Fibroblast of skin of abdomen (primary cell): ENCODE results near the gene GAB4. TPM values are rescaled to one million over a fixed set of nuclear protein-coding genes. Genes with fewer than 3 reads are reported as not detected.
"Not testable (repeated sequence)": the region's sequence is repeated elsewhere in the genome, so short reads cannot be mapped to it uniquely, and the experiment has no call there.

Source experiments
- DNase-seq: peaks from one replicate; pipeline ENCODE4 v3.0.0-alpha.2; 2013
- polyA plus RNA-seq, 2 experiments: library from polyadenylated mRNA; unstranded; fragments of 120-200 nt; gene quantifications; one replicate each; pipeline ENCODE4 v1.2.1, GENCODE V29; 2013; ENCODE audit not compliant: insufficient read length in 2 of 2

GAB4 gene, protein sequence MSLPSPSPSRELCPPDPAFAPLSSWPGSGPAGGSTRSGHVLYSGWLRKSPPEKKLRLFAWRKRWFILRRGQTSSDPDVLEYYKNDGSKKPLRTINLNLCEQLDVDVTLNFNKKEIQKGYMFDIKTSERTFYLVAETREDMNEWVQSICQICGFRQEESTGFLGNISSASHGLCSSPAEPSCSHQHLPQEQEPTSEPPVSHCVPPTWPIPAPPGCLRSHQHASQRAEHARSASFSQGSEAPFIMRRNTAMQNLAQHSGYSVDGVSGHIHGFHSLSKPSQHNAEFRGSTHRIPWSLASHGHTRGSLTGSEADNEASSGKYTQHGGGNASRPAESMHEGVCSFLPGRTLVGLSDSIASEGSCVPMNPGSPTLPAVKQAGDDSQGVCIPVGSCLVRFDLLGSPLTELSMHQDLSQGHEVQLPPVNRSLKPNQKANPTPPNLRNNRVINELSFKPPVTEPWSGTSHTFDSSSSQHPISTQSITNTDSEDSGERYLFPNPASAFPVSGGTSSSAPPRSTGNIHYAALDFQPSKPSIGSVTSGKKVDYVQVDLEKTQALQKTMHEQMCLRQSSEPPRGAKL
- polyA plus RNA-seq (2013, experiment 1 of 2; ENCODE audit: insufficient read length) = not detected
- polyA plus RNA-seq (2013, experiment 2 of 2; ENCODE audit: insufficient read length) = not detected

DNA sequence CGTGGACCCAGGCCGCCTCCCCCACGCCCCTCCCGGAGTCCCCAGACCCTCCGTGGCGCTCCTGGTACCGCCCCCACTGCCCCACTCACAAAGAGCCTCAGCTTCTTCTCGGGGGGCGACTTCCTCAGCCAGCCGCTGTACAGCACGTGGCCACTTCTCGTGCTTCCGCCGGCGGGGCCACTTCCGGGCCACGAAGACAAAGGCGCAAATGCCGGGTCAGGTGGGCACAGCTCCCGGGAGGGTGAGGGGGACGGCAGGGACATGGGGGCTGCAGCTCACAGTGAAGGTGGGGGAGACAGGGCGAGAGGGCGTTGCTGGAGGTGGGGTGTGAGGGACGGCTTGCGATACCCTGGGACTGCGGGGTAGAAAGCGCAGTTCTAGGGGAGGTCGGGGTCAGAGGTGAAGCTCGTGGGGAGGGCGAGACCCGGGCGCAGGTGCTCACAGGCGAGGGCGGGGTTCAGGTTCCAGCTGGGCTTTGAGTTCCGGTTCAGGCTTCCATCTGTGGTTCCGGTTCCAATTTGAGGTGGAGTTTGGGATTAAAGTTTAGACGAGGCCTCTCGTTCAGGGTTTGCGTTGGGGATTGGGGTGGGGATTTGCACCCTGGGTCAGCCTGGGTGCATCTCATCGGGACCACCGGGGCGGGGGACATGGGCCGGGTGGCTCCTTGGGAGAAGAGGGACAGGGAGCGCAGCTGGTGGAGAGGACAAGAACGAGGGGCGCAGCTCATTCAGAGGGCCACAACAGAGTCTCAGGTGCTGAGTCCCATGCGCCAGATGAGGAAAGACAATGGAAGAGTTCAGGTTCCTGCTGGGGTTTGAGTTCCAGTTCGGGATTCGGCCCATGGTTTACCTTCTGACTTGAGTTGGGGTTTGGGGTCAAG is at the start of gene GAB4:
TSS of gene GAB4 (minus strand) at position 371 of the 880 bp plus-strand sequence. CDS start at position 263, 108 bp downstream.
- no peak for DNase-seq

GRCh38 chr22:17056807-17057206 is 48.8 kb upstream of the GAB4 start:
- no peak for DNase-seq

- DNase-seq = no peak
Measured at GRCh38 chr22:17056058-17056457, 48.0 kb upstream of the GAB4 start.

- DNase-seq = no peak
Measured at GRCh38 chr22:17047656-17048055, 39.6 kb upstream of the GAB4 start.

GRCh38 chr22:17046566-17047348 is 38.7 kb upstream of the GAB4 start:
- DNase-seq = no peak

GRCh38 chr22:17043521-17043920 is 35.5 kb upstream of the GAB4 start:
- no peak for DNase-seq

DNA sequence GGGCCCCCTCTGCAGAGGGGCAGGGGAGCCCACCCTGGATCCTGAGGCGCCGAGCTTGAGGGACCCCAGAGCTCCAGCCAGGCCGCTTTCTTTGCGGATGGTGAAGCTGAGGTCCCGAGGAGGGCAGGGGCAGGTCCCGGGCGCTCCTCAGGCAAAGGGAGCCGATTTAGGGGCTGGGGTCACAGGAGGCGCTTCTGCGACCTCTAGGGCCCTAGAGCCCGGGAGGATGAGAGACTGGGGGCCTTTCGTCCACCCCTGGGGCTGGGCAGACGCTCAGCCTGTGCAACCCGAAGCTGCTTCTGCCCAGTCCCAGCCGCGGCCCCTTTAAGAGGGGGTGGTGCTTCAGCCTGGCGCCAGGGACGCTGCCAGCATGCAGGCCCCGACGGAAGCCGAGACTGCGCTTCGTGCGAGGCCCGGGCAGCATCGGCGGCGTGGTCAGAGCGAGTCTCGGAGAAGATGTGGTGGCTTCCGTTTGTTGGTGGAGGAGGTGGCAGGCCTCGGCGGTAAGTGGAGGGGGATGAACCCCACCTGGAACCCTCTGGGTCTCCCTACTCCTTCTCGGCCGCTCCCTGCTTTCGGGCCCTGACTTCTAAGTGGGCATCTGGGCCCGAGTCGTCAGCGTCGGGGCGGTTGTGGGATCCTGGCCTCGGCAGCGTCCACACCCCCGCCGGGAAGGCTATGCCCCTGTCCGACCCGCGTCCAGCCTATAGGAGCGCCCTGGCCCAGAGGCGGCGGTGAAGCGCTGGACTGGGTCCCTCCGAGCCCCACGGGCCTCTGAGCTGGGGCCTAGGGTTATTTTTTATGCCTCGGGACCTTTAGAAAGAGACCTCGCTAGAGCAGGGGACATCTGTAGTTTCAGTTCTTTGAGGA is 29.1 kb upstream of the GAB4 start:
- DNase-seq = peak; percentile 6

- DNase-seq = not testable (repeated sequence)
Measured at GRCh38 chr22:17035976-17036841, 28.2 kb upstream of the GAB4 start.

GRCh38 chr22:17035246-17035645 is 27.2 kb upstream of the GAB4 start:
- DNase-seq = no peak

DNA sequence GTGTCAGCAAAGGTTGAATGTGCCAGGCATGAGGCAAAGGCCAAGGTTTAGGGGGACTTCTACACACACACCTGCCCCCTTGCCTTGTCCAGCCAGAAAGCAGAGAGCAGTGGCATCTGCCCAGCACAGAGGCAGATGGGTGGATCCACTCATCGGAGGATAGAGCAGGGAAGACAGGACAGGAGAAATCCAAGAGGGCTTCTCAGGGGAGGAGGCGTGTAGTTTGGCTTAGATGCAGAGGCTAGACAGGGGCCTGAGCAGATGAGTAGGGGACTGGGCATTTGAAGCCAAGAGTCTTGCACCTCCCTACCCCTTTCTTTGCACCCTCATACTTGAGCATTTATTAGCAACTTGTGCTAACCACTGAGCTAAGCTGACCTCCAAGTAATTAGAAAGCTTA is 26.5 kb upstream of the GAB4 start:
- not testable (repeated sequence) for DNase-seq

GRCh38 chr22:17032277-17032676 is 24.3 kb upstream of the GAB4 start:
- not testable (repeated sequence) for DNase-seq

- DNase-seq = not testable (repeated sequence)
Measured at GRCh38 chr22:17024380-17024779, 16.4 kb upstream of the GAB4 start.

DNA sequence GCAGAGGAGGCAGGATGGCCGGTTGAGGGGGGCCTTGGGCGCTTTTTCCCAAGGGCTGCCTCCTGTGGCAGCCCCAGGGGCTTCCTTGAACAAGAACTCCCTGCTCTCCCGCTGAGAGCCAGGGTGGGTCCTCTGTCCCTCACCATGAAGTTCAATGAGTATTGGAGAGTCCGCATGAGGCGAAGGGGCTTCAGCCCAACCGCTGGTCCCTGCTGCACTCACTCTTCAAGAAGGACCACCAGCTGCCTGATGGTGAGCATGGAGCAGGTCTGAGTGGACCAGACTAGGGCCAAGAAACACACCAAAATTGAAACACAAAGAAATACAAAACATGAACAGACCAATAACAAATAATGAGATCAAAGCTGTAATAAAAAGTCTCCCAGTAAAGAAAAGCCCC is 7.5 kb upstream of the GAB4 start:
- not testable (repeated sequence) for DNase-seq

GRCh38 chr22:17014101-17014440 is 6.0 kb upstream of the GAB4 start:
- not testable (repeated sequence) for DNase-seq

- no peak for DNase-seq
Measured at GRCh38 chr22:17013396-17014100, 5.5 kb upstream of the GAB4 start.

- no peak for DNase-seq
Measured at GRCh38 chr22:17012267-17012666, 4.2 kb upstream of the GAB4 start.

GRCh38 chr22:17009640-17010291 is 1.7 kb upstream of the GAB4 start:
- DNase-seq = no peak

DNA sequence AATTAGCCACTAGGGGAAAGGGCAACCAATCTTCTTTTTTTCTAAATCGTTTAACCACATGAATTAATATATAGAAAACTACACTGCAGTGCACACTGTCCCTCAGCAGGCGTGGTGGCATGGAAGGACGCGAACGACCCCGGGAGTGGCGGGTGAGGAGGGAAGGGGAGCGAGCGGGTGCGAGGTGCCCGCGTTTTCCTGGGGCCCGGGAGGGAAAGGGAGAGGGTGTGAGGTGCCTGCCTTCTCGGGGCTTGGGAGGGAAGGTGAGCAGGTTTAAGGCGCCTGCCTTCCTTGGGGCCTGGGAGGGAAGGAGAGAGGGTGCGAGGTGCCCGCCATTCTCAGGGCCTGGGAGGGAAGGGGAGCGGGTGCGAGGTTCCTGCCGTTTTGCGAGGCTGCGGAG is 765 bp downstream of the GAB4 start:
- DNase-seq = no peak

GRCh38 chr22:16989915-16990314 is 18.1 kb downstream of the GAB4 start:
- DNase-seq = no peak
